Panc1 (cell line): Measurements from ENCODE around the gene TUBB1. TPM values are rescaled to one million over a fixed set of nuclear protein-coding genes. Genes with fewer than 3 reads are reported as not detected.

Experiments
- ATAC-seq: fragments of 200-7000 bp; cut with Tn5 transposase; 2 replicates; pipeline ENCODE4 v1.9.1; 2020; ENCODE audit warnings: mild to moderate bottlenecking, moderate library complexity
- BruUV-seq: library from RNA; stranded (reverse); fragments of 400-500 nt; replicated peaks from 2 replicates; lab custom pipeline; 2021; lab: Mats Ljungman, UMichigan
- CTCF ChIA-PET: fragments of 300-600 bp; sonication (Branson Sonifier 250); formaldehyde crosslinking; loops from one replicate; lab custom pipeline; 2022; ENCODE audit warnings: antibody characterized with exemption; lab: Charles Lee
- POLR2A ChIA-PET: fragments of 300-600 bp; sonication (Branson Sonifier 250); formaldehyde crosslinking; loops from one replicate; lab custom pipeline; 2022; ENCODE audit warnings: antibody characterized with exemption; lab: Charles Lee
- DNase-seq: peaks from one replicate; pipeline ENCODE4 v3.0.0-alpha.2; 2010; ENCODE audit warnings: low read depth, low spot score
- H3K27ac ChIP-seq: 2 replicates; pipeline ENCODE4 v1.5.1; 2011; ENCODE audit warnings: mild to moderate bottlenecking, low read length, inconsistent platforms
- H3K27me3 ChIP-seq: fragments of 200-500 bp; sonication (Bioruptor generic); 2 replicates; pipeline ENCODE4 v1.6.0; 2014; ENCODE audit warnings: low read length, inconsistent platforms; ENCODE audit not compliant: control insufficient read depth, insufficient read depth
- H3K36me3 ChIP-seq: fragments of 200-500 bp; sonication (Bioruptor generic); 2 replicates; pipeline ENCODE4 v1.5.1; 2014; ENCODE audit warnings: inconsistent platforms, mild to moderate bottlenecking, low read length, moderate library complexity; ENCODE audit not compliant: control insufficient read depth, insufficient read depth
- H3K4me1 ChIP-seq: 2 replicates; pipeline ENCODE4 v1.5.1; 2011; ENCODE audit warnings: inconsistent platforms, mild to moderate bottlenecking, low read length, moderate library complexity; ENCODE audit not compliant: control insufficient read depth, insufficient read depth
- H3K4me3 ChIP-seq, 2 experiments: 2 replicates each; pipeline ENCODE4 v1.5.1; 2011 to 2012; ENCODE audit warnings: low read depth in 2 of 2, low read length in 2 of 2, mild to moderate bottlenecking in 2 of 2, inconsistent platforms in 1 of 2, moderate library complexity in 1 of 2
- H3K9me3 ChIP-seq: fragments of 200-500 bp; sonication (Bioruptor generic); 2 replicates; pipeline ENCODE4 v1.5.1; 2014; ENCODE audit warnings: low read depth, mild to moderate bottlenecking, inconsistent platforms, low read length, moderate library complexity; ENCODE audit not compliant: control insufficient read depth, insufficient read depth
- POLR2AphosphoS5 ChIP-seq: IDR thresholded peaks from 2 replicates; pipeline ENCODE4 v1.6.1; 2012; ENCODE audit warnings: mild to moderate bottlenecking, low read depth, low read length, moderate library complexity
- SIN3A ChIP-seq: IDR thresholded peaks from 2 replicates; pipeline ENCODE4 v1.6.1; 2012; ENCODE audit warnings: low read depth, mild to moderate bottlenecking, low read length, moderate library complexity, borderline replicate concordance; ENCODE audit not compliant: insufficient read depth
- TCF7L2 ChIP-seq: IDR thresholded peaks from 2 replicates; pipeline ENCODE4 v1.6.1; 2011; ENCODE audit warnings: mild to moderate bottlenecking, low read depth, low read length, inconsistent platforms
- in situ Hi-C: cut with HindIII; loops from 2 replicates; pipeline ENCODE4 v1.10.0; 2016; ENCODE audit warnings: low sequenced_read_pairs, low pct_unique_long_range_greater_than_20kb
- intact Hi-C: fragments of 100-400 bp; cut with micrococcal nuclease; formaldehyde crosslinking; loops from one replicate; pipeline ENCODE4 v1.10.0; 2022; ENCODE audit not compliant: unreplicated experiment
- total RNA-seq: library from RNA; stranded (reverse); gene quantifications from one replicate; pipeline ENCODE4 v1.2.1, GENCODE V29; 2021; ENCODE audit not compliant: unreplicated experiment
- TF ChIP-seq, protein P1 (sequence below), 2 experiments: IDR thresholded peaks; 2 replicates each; pipeline ENCODE4 v1.6.1; 2011 to 2012; ENCODE audit warnings: low read depth in 2 of 2, control low read depth in 1 of 2, low read length in 1 of 2, mild to moderate bottlenecking in 1 of 2, moderate library complexity in 1 of 2; ENCODE audit not compliant: insufficient read depth in 1 of 2
- TF ChIP-seq, protein P2 (sequence below): fragments of 450-650 bp; IDR thresholded peaks from 2 replicates; pipeline ENCODE4 v1.5.1; 2017; ENCODE audit warnings: mild to moderate bottlenecking

TUBB1 gene
- total RNA-seq, 1 experiment from 2014 or later: not detected

- TF ChIP-seq, protein P1, sequence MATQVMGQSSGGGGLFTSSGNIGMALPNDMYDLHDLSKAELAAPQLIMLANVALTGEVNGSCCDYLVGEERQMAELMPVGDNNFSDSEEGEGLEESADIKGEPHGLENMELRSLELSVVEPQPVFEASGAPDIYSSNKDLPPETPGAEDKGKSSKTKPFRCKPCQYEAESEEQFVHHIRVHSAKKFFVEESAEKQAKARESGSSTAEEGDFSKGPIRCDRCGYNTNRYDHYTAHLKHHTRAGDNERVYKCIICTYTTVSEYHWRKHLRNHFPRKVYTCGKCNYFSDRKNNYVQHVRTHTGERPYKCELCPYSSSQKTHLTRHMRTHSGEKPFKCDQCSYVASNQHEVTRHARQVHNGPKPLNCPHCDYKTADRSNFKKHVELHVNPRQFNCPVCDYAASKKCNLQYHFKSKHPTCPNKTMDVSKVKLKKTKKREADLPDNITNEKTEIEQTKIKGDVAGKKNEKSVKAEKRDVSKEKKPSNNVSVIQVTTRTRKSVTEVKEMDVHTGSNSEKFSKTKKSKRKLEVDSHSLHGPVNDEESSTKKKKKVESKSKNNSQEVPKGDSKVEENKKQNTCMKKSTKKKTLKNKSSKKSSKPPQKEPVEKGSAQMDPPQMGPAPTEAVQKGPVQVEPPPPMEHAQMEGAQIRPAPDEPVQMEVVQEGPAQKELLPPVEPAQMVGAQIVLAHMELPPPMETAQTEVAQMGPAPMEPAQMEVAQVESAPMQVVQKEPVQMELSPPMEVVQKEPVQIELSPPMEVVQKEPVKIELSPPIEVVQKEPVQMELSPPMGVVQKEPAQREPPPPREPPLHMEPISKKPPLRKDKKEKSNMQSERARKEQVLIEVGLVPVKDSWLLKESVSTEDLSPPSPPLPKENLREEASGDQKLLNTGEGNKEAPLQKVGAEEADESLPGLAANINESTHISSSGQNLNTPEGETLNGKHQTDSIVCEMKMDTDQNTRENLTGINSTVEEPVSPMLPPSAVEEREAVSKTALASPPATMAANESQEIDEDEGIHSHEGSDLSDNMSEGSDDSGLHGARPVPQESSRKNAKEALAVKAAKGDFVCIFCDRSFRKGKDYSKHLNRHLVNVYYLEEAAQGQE (IDR thresholded peaks at IDR 0.05; ENCODE audit: insufficient read depth in 1 of 2, low read depth in 2 of 2, low read length in 1 of 2): no peak
- TF ChIP-seq, protein P2, sequence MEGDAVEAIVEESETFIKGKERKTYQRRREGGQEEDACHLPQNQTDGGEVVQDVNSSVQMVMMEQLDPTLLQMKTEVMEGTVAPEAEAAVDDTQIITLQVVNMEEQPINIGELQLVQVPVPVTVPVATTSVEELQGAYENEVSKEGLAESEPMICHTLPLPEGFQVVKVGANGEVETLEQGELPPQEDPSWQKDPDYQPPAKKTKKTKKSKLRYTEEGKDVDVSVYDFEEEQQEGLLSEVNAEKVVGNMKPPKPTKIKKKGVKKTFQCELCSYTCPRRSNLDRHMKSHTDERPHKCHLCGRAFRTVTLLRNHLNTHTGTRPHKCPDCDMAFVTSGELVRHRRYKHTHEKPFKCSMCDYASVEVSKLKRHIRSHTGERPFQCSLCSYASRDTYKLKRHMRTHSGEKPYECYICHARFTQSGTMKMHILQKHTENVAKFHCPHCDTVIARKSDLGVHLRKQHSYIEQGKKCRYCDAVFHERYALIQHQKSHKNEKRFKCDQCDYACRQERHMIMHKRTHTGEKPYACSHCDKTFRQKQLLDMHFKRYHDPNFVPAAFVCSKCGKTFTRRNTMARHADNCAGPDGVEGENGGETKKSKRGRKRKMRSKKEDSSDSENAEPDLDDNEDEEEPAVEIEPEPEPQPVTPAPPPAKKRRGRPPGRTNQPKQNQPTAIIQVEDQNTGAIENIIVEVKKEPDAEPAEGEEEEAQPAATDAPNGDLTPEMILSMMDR: no peak
- no peak for TF ChIP-seq SIN3A
- no peak for TF ChIP-seq POLR2AphosphoS5
- no peak for TF ChIP-seq TCF7L2
- ChIA-PET CTCF (no interaction called here), POLR2A (no interaction called here)
- Histone ChIP-seq H3K36me3 (peaks cover 31% of the 10 kb centered on the region), H3K4me1 (no peaks in the 10 kb centered on the region), H3K9me3 (no peaks in the 10 kb centered on the region), H3K4me3 (no peak overlapping the region), H3K27ac (no peak overlapping the region), H3K27me3 (no peaks in the 10 kb centered on the region)
- ATAC-seq (no peak), DNase-seq (no peak)
- intact Hi-C loops: no loop called here
- in situ Hi-C loops: no loop called here
- no TSS peak for BruUV-seq
Observed at GRCh38 chr20:58991715-58992114, 27.5 kb upstream of the TUBB1 start.

- no peak for DNase-seq
- in situ Hi-C loops: no loop called here
Observed at GRCh38 chr20:58992911-58993310, 26.3 kb upstream of the TUBB1 start.

More at GRCh38 chr20:58992911-58993310, 26.3 kb upstream of the TUBB1 start:
- Histone ChIP-seq H3K36me3 (peaks cover 25% of the 10 kb centered on the region), H3K27me3 (no peaks in the 10 kb centered on the region), H3K9me3 (no peaks in the 10 kb centered on the region), H3K4me3 (no peak overlapping the region), H3K27ac (no peak overlapping the region), H3K4me1 (no peaks in the 10 kb centered on the region)
- ChIA-PET POLR2A (interaction anchor here (0.5 kb wide), 1 partner anchor 11 kb away, joined by 5 read pairs; no protein-coding TSS in a partner anchor), CTCF (interaction anchor here (1.0 kb wide), 1 partner anchor 95 kb away, joined by 3 read pairs; no protein-coding TSS in a partner anchor)
- TF ChIP-seq SIN3A (no peak), POLR2AphosphoS5 (0 out of 2 replicates have a peak, but pooled peaks have one; percentile 13)
- BruUV-seq: no TSS peak
- intact Hi-C loops: no loop called here
- no peak for ATAC-seq
